HCT116 (cell line): ENCODE data around the gene TM9SF4. TPM values are rescaled to one million over a fixed set of nuclear protein-coding genes. Genes with fewer than 3 reads are reported as not detected.

Source experiments
- ATAC-seq: fragments of 200-7000 bp; cut with Tn5 transposase; 2 replicates; pipeline ENCODE4 v1.9.1; 2020; ENCODE audit warnings: mild to moderate bottlenecking, moderate library complexity
- BruUV-seq: library from RNA; stranded (reverse); fragments of 400-500 nt; replicated peaks from 2 replicates; lab custom pipeline; 2021; lab: Mats Ljungman, UMichigan
- CTCF ChIA-PET: fragments of 300-600 bp; sonication (Branson Sonifier 250); formaldehyde crosslinking; loops from one replicate; lab custom pipeline; 2021; ENCODE audit warnings: antibody characterized with exemption; lab: Charles Lee
- POLR2A ChIA-PET: fragments of 300-600, 350-600 bp; sonication (Branson Sonifier 250); formaldehyde crosslinking; loops from one replicate; lab custom pipeline; 2021; ENCODE audit warnings: antibody characterized with exemption; lab: Charles Lee
- RAD21 ChIA-PET, 2 experiments: fragments of 300-600 bp; sonication (Branson Sonifier 250); formaldehyde crosslinking; loops; one replicate each; lab custom pipeline; 2023; ENCODE audit warnings: low total read pairs in 2 of 2; ENCODE audit not compliant: uncharacterized antibody in 2 of 2, unreplicated experiment in 2 of 2, low non-redundant PET in 1 of 2; lab: Charles Lee
- DNase-seq: peaks from one replicate; pipeline ENCODE4 v3.0.0-alpha.2; 2010; ENCODE audit warnings: low read depth, low spot score
- H2AFZ ChIP-seq: fragments of 200-600 bp; shearing (Covaris generic), sonication (generic); 2 replicates; pipeline ENCODE4 v1.6.1; 2017; ENCODE audit warnings: low read depth, mixed run types, mixed read lengths, antibody characterized with exemption, low read length; ENCODE audit not compliant: poor library complexity, severe bottlenecking
- H3K27ac ChIP-seq: 2 replicates; pipeline ENCODE4 v1.5.1; 2012; ENCODE audit warnings: low read depth, low read length
- H3K27me3 ChIP-seq: fragments of 200-600 bp; sonication (generic); 2 replicates; pipeline ENCODE4 v1.6.1; 2016; ENCODE audit warnings: mixed run types, low read length, mixed read lengths; ENCODE audit not compliant: insufficient read depth
- H3K36me3 ChIP-seq, 2 experiments: fragments of 200-500 bp in 1 of 2; fragments of 200-600 bp in 1 of 2; sonication (Bioruptor generic) in 1 of 2; sonication (generic) in 1 of 2; 2 replicates each; pipeline versions ENCODE4 v1.5.1 to v1.6.1; 2014 to 2016; ENCODE audit warnings: low read length in 2 of 2, inconsistent platforms in 1 of 2, mixed read lengths in 1 of 2, mixed run types in 1 of 2; ENCODE audit not compliant: insufficient read depth in 2 of 2, control insufficient read depth in 1 of 2
- H3K4me1 ChIP-seq, 2 experiments: fragments of 200-600 bp in 1 of 2; sonication (generic) in 1 of 2; 2 replicates each; pipeline versions ENCODE4 v1.5.1 to v1.6.1; 2012 to 2017; ENCODE audit warnings: low read length in 2 of 2, inconsistent platforms in 1 of 2, mild to moderate bottlenecking in 1 of 2, mixed read lengths in 1 of 2, mixed run types in 1 of 2, moderate library complexity in 1 of 2; ENCODE audit not compliant: insufficient read depth in 2 of 2, control insufficient read depth in 1 of 2
- H3K4me2 ChIP-seq: fragments of 200-600 bp; sonication (generic); 2 replicates; pipeline ENCODE4 v1.6.1; 2017; ENCODE audit warnings: mixed run types, low read length, mixed read lengths
- H3K4me3 ChIP-seq, 2 experiments: fragments of 200-600 bp in 1 of 2; sonication (generic) in 1 of 2; replicated peaks in 1 of 2; 2 replicates each; pipeline ENCODE4 v1.5.1; 2011 to 2016; ENCODE audit warnings: low read length in 2 of 2, control low read depth in 1 of 2, low read depth in 1 of 2, mild to moderate bottlenecking in 1 of 2, mixed read lengths in 1 of 2, mixed run types in 1 of 2
- H3K79me2 ChIP-seq: fragments of 200-600 bp; sonication (generic); 2 replicates; pipeline ENCODE4 v1.6.1; 2017; ENCODE audit warnings: mild to moderate bottlenecking, mixed run types, low read length, moderate library complexity, mixed read lengths; ENCODE audit not compliant: insufficient read depth
- H3K9ac ChIP-seq: fragments of 200-600 bp; sonication (generic); 2 replicates; pipeline ENCODE4 v1.6.1; 2016; ENCODE audit warnings: low read length, mixed read lengths
- H3K9me2 ChIP-seq: fragments of 200-600 bp; sonication (generic), shearing (Covaris generic); 2 replicates; pipeline ENCODE4 v1.6.1; 2017; ENCODE audit warnings: mixed run types, mild to moderate bottlenecking, moderate library complexity; ENCODE audit not compliant: insufficient read depth
- H3K9me3 ChIP-seq, 2 experiments: fragments of 200-500 bp in 1 of 2; fragments of 200-600 bp in 1 of 2; sonication (Bioruptor generic) in 1 of 2; sonication (generic) in 1 of 2; 2 replicates each; pipeline ENCODE4 v1.6.1; 2014 to 2017; ENCODE audit warnings: low read length in 2 of 2, mixed read lengths in 2 of 2, inconsistent platforms in 1 of 2, low read depth in 1 of 2, mild to moderate bottlenecking in 1 of 2, mixed run types in 1 of 2, moderate library complexity in 1 of 2; ENCODE audit not compliant: control insufficient read depth in 1 of 2, insufficient read depth in 1 of 2
- H4K20me1 ChIP-seq: fragments of 200-600 bp; sonication (generic), shearing (Covaris generic); 2 replicates; pipeline ENCODE4 v1.6.1; 2017; ENCODE audit warnings: mixed run types, mild to moderate bottlenecking, moderate library complexity; ENCODE audit not compliant: insufficient read depth
- ATF3 ChIP-seq: IDR thresholded peaks from 2 replicates; pipeline ENCODE4 v1.6.1; 2012
- CBX3 ChIP-seq: IDR thresholded peaks from 2 replicates; pipeline ENCODE4 v1.6.1; 2012; ENCODE audit warnings: low read depth
- CEBPB ChIP-seq: IDR thresholded peaks from 2 replicates; pipeline ENCODE4 v1.6.1; 2012; ENCODE audit warnings: low read depth
- EGR1 ChIP-seq: IDR thresholded peaks from 2 replicates; pipeline ENCODE4 v1.6.1; 2012; ENCODE audit warnings: low read depth
- ELF1 ChIP-seq: IDR thresholded peaks from 2 replicates; pipeline ENCODE4 v1.6.1; 2012; ENCODE audit warnings: low read depth, borderline replicate concordance
- EZH2phosphoT487 ChIP-seq: fragments of 200-600 bp; IDR thresholded peaks from 2 replicates; pipeline ENCODE4 v1.6.1; 2018; ENCODE audit warnings: antibody characterized with exemption, borderline replicate concordance
- POLR2A ChIP-seq: IDR thresholded peaks from 2 replicates; pipeline ENCODE4 v1.7.0; 2011; ENCODE audit warnings: borderline replicate concordance; ENCODE audit not compliant: insufficient read depth, insufficient read length; ENCODE audit errors: extremely low read depth
- RAD21 ChIP-seq: IDR thresholded peaks from 2 replicates; pipeline ENCODE4 v1.6.1; 2012; ENCODE audit warnings: low read depth, mild to moderate bottlenecking
- SIN3A ChIP-seq: IDR thresholded peaks from 2 replicates; pipeline ENCODE4 v1.6.1; 2012; ENCODE audit warnings: low read depth
- TCF7L2 ChIP-seq: IDR thresholded peaks from 2 replicates; pipeline ENCODE4 v1.7.0; 2011; ENCODE audit warnings: borderline replicate concordance, inconsistent platforms; ENCODE audit not compliant: insufficient read depth, insufficient read length; ENCODE audit errors: extremely low read depth
- YY1 ChIP-seq: IDR thresholded peaks from 2 replicates; pipeline ENCODE4 v1.6.1; 2011; ENCODE audit warnings: low read length, low read depth, moderate library complexity, mild to moderate bottlenecking; ENCODE audit not compliant: insufficient replicate concordance; ENCODE audit errors: extremely low read depth
- ZBTB33 ChIP-seq: IDR thresholded peaks from 2 replicates; pipeline ENCODE4 v1.6.1; 2011; ENCODE audit warnings: mild to moderate bottlenecking, low read length, moderate library complexity; ENCODE audit not compliant: insufficient replicate concordance; ENCODE audit errors: extremely low read depth
- ZFX ChIP-seq: fragments of 450-650 bp; IDR thresholded peaks from 2 replicates; pipeline ENCODE4 v1.6.1; 2017
- ZNF274 ChIP-seq: fragments of 200-500 bp; sonication (Bioruptor generic); IDR thresholded peaks from 2 replicates; pipeline ENCODE4 v1.6.1; 2014; ENCODE audit warnings: mild to moderate bottlenecking, low read depth, low read length, inconsistent platforms
- intact Hi-C: fragments of 100-400 bp; cut with micrococcal nuclease; formaldehyde crosslinking; loops from 2 replicates; pipeline ENCODE4 v1.10.0; 2022
- total RNA-seq: library from RNA; stranded (reverse); gene quantifications from one replicate; pipeline ENCODE4 v1.2.1, GENCODE V29; 2021; ENCODE audit not compliant: unreplicated experiment
- TF ChIP-seq, protein P1 (sequence below), 3 experiments: fragments of 200-600 bp in 1 of 3; sonication (generic) in 1 of 3; IDR thresholded peaks in 2 of 3; conservative IDR thresholded peaks in 1 of 3; 2 replicates each; pipeline ENCODE4 v1.5.1; 2012 to 2017; ENCODE audit warnings: low read depth in 2 of 3, low read length in 2 of 3, antibody characterized with exemption in 1 of 3, borderline replicate concordance in 1 of 3, control low read depth in 1 of 3, mild to moderate bottlenecking in 1 of 3, mixed read lengths in 1 of 3, mixed run types in 1 of 3, moderate library complexity in 1 of 3; ENCODE audit not compliant: insufficient read depth in 1 of 3
- TF ChIP-seq, protein P2 (sequence below): IDR thresholded peaks from 2 replicates; pipeline ENCODE4 v1.6.1; 2012

TM9SF4 gene
- total RNA-seq, 1 experiment from 2014 or later = 51.2 TPM

DNA sequence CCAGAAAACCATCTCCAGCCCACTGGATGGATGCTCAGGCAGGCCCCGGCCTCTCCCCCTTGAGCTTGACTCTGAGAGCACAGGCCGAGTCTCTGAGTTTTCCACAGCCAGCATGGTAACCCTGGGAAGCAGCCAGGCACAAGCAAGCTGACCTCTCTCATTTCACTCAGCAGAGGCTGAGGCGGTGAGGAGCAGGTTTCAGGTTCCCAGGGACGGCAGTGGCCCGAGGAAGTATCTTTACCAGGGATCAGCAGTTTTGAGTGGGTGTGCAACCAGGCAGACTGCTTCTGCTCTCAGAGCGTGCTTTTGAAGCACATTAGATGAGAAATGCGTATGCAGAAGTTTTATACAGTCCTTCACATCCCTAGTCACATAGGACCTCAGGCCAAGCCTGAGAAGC, 44.8 kb upstream of the TM9SF4 start:
- Histone ChIP-seq H3K79me2 (no peaks in the 10 kb centered on the region), H3K9me3 (no peaks in the 10 kb centered on the region), H3K9ac (no peak overlapping the region), H3K4me1 (no peaks in the 10 kb centered on the region), H2AFZ (no peak overlapping the region), H3K9me2 (no peaks in the 10 kb centered on the region), H3K36me3 (no peaks in the 10 kb centered on the region), H3K4me2 (no peak overlapping the region), H4K20me1 (no peaks in the 10 kb centered on the region), H3K27me3 (peaks cover 16% of the 10 kb centered on the region), H3K27ac (no peak overlapping the region), H3K4me3 (no peak overlapping the region)
- ChIA-PET RAD21 (no interaction called here), POLR2A (no interaction called here), CTCF (no interaction called here)
- no TSS peak for BruUV-seq
- no peak for TF ChIP-seq TCF7L2
- no peak for TF ChIP-seq ZFX
- TF ChIP-seq RAD21 = no peak
- TF ChIP-seq ATF3 = no peak
- TF ChIP-seq CEBPB = no peak
- TF ChIP-seq YY1 = no peak
- TF ChIP-seq ZBTB33 = no peak
- no peak for TF ChIP-seq ZNF274
- no peak for TF ChIP-seq EGR1
- TF ChIP-seq EZH2phosphoT487 = no peak
- TF ChIP-seq, protein P1, sequence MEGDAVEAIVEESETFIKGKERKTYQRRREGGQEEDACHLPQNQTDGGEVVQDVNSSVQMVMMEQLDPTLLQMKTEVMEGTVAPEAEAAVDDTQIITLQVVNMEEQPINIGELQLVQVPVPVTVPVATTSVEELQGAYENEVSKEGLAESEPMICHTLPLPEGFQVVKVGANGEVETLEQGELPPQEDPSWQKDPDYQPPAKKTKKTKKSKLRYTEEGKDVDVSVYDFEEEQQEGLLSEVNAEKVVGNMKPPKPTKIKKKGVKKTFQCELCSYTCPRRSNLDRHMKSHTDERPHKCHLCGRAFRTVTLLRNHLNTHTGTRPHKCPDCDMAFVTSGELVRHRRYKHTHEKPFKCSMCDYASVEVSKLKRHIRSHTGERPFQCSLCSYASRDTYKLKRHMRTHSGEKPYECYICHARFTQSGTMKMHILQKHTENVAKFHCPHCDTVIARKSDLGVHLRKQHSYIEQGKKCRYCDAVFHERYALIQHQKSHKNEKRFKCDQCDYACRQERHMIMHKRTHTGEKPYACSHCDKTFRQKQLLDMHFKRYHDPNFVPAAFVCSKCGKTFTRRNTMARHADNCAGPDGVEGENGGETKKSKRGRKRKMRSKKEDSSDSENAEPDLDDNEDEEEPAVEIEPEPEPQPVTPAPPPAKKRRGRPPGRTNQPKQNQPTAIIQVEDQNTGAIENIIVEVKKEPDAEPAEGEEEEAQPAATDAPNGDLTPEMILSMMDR (IDR thresholded peaks at IDR 0.05 in 2 of 3, conservative IDR thresholded peaks at IDR 0.05 in 1 of 3; ENCODE audit: borderline replicate concordance in 1 of 3, insufficient read depth in 1 of 3, low read depth in 2 of 3, low read length in 2 of 3) = no peak
- no peak for TF ChIP-seq ELF1
- TF ChIP-seq POLR2A = no peak
- no peak for TF ChIP-seq CBX3
- TF ChIP-seq SIN3A = no peak
- TF ChIP-seq, protein P2, sequence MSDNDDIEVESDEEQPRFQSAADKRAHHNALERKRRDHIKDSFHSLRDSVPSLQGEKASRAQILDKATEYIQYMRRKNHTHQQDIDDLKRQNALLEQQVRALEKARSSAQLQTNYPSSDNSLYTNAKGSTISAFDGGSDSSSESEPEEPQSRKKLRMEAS = no peak
- intact Hi-C loops = no loop called here
- ATAC-seq = no peak
- DNase-seq = no peak
